HG02759 (cell line): ENCODE measurements around the gene KIF17.

ENCODE experiments used
- ATAC-seq: cut with Tn5 transposase; IDR thresholded peaks from one replicate; pipeline ENCODE4 v1.9.1; 2021; ENCODE audit warnings: mild to moderate bottlenecking, moderate library complexity; ENCODE audit not compliant: unreplicated experiment

The KIF17 gene

GRCh38 chr1:20712215-20712577 lies 5.6 kb downstream of the KIF17 start:
- no peak for ATAC-seq

GRCh38 chr1:20711285-20712214 lies 6.3 kb downstream of the KIF17 start:
- ATAC-seq, result no peak

- no peak for ATAC-seq
Measured at GRCh38 chr1:20710469-20711284, 7.1 kb downstream of the KIF17 start.

- ATAC-seq, result no peak
Measured at GRCh38 chr1:20709868-20710267, 7.9 kb downstream of the KIF17 start.

- no peak for ATAC-seq
Measured at GRCh38 chr1:20708891-20709290, 8.9 kb downstream of the KIF17 start.

GRCh38 chr1:20708057-20708456 lies 9.8 kb downstream of the KIF17 start:
- ATAC-seq, result no peak

GRCh38 chr1:20706841-20707240 lies 11.0 kb downstream of the KIF17 start:
- ATAC-seq, result no peak

GRCh38 chr1:20705203-20705755 lies 12.5 kb downstream of the KIF17 start:
- ATAC-seq, result no peak

GRCh38 chr1:20704390-20705202 lies 13.2 kb downstream of the KIF17 start:
- no peak for ATAC-seq

GRCh38 chr1:20703124-20703756 lies 14.6 kb downstream of the KIF17 start:
- no peak for ATAC-seq

GRCh38 chr1:20702416-20702815 lies 15.4 kb downstream of the KIF17 start:
- ATAC-seq, result no peak

- ATAC-seq, result no peak
Measured at GRCh38 chr1:20701847-20702246, 16.0 kb downstream of the KIF17 start.

GRCh38 chr1:20701446-20701845 lies 16.4 kb downstream of the KIF17 start:
- no peak for ATAC-seq

GRCh38 chr1:20700636-20701215 lies 17.1 kb downstream of the KIF17 start:
- no peak for ATAC-seq

GRCh38 chr1:20699558-20699957 lies 18.2 kb downstream of the KIF17 start:
- ATAC-seq, result no peak

- no peak for ATAC-seq
Measured at GRCh38 chr1:20698195-20698910, 19.5 kb downstream of the KIF17 start.

GRCh38 chr1:20697563-20697962 lies 20.2 kb downstream of the KIF17 start:
- no peak for ATAC-seq

GRCh38 chr1:20696397-20697333 lies 21.1 kb downstream of the KIF17 start:
- ATAC-seq, result peak; percentile 72
